Duodenal mucosa (tissue), 2 donors: Measurements from ENCODE around the gene ELMO1.

Experiments
- H3K27ac ChIP-seq: one replicate; pipeline ENCODE4 v1.7.0; 2013; ENCODE audit warnings: low read depth, low read length
- H3K27me3 ChIP-seq, 2 donors: one replicate each; pipeline ENCODE4 v1.7.0; 2013; ENCODE audit warnings: low read length in 2 of 2, control low read depth in 1 of 2; ENCODE audit not compliant: insufficient read depth in 2 of 2, control insufficient read depth in 1 of 2
- H3K36me3 ChIP-seq, 2 donors: one replicate each; pipeline ENCODE4 v1.7.0; 2013; ENCODE audit warnings: low read length in 2 of 2, control low read depth in 1 of 2; ENCODE audit not compliant: insufficient read depth in 2 of 2, control insufficient read depth in 1 of 2
- H3K4me1 ChIP-seq, 2 donors: one replicate each; pipeline ENCODE4 v1.7.0; 2013; ENCODE audit warnings: low read length in 2 of 2, control low read depth in 1 of 2; ENCODE audit not compliant: insufficient read depth in 2 of 2, control insufficient read depth in 1 of 2
- H3K4me3 ChIP-seq, 2 donors: one replicate each; pipeline ENCODE4 v1.7.0; 2013; ENCODE audit warnings: low read length in 2 of 2, low read depth in 1 of 2
- H3K9ac ChIP-seq, 2 donors: one replicate each; pipeline ENCODE4 v1.7.0; 2013; ENCODE audit warnings: low read length in 2 of 2, low read depth in 1 of 2
- H3K9me3 ChIP-seq, 2 donors: one replicate each; pipeline ENCODE4 v1.7.0; 2013; ENCODE audit warnings: low read length in 2 of 2, control low read depth in 1 of 2; ENCODE audit not compliant: control insufficient read depth in 1 of 2

ELMO1 gene

DNA sequence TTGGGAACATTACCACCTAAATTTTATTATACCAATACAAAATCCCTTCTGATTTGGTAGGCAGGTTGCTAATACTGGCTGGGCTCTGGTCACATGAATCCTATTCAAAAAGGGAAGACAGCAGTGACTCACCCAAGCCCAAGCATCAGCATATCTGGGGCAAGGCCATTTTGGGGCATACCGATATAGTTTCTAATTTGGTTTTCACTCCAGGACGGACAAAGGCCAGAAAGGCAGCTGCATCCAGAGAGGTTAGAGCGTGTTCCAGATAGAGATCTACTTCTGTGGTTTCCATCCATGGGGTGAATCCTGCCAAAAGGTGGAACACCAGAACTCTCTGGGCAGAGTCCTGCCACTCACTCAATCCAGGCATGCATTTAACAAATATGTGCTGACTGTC lies 335.8 kb downstream of the ELMO1 start:
- H3K4me3 ChIP-seq = no peak overlapping the region
- no peak overlapping the region for H3K9ac ChIP-seq
- H3K4me1 ChIP-seq = peaks cover 0 to 6% of the 10 kb centered on the region in 2 donors
- H3K36me3 ChIP-seq = no peaks in the 10 kb centered on the region
- H3K9me3 ChIP-seq = no peaks in the 10 kb centered on the region
- H3K27me3 ChIP-seq = no peaks in the 10 kb centered on the region
- H3K27ac ChIP-seq = no peak overlapping the region

DNA sequence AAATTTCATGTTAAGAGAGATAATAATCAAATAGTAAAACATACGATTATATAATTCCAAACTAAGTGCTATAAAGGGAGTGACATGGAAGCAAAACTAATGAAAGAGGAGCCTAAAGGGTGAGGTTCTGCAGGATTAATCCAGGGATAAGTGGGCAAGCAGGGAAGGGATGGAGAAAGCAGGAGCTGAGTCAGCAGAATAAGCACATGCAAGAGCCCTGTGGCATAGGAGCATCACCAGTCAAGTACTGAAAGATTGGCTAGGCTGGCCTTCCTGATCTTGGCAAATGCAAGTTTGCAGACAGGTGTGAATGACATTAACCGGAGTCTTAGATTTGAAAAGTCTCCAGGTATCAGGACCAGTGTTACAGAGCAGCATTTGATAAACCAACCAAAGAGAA lies 336.4 kb downstream of the ELMO1 start:
- Histone ChIP-seq H3K27ac (no peak overlapping the region), H3K4me3 (no peak overlapping the region), H3K27me3 (no peaks in the 10 kb centered on the region), H3K36me3 (no peaks in the 10 kb centered on the region), H3K9ac (no peak overlapping the region), H3K4me1 (peaks cover 0 to 6% of the 10 kb centered on the region in 2 donors), H3K9me3 (no peaks in the 10 kb centered on the region)

DNA sequence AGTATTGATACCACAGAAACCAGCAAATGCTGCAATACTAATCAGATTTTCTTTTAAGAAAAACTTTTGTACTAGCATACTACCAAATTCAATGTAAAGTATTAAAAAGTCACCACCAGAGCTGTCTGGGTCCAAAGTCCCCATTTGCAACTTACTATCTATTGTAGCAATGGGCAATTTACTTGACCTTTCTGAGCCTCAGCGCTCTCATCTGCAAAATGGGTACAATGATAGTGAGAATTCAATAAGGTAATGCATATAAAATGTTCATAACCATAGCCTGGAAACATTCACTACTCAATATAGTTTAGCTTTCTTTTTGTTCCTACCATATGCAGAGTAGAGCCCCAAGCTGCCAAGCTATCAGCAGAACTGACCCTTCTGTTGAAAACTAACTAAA lies 337.2 kb downstream of the ELMO1 start:
- Histone ChIP-seq H3K27me3 (no peaks in the 10 kb centered on the region), H3K36me3 (no peaks in the 10 kb centered on the region), H3K4me3 (no peak overlapping the region), H3K4me1 (peaks cover 0 to 6% of the 10 kb centered on the region in 2 donors), H3K9me3 (no peaks in the 10 kb centered on the region), H3K27ac (no peak overlapping the region), H3K9ac (no peak overlapping the region)

DNA sequence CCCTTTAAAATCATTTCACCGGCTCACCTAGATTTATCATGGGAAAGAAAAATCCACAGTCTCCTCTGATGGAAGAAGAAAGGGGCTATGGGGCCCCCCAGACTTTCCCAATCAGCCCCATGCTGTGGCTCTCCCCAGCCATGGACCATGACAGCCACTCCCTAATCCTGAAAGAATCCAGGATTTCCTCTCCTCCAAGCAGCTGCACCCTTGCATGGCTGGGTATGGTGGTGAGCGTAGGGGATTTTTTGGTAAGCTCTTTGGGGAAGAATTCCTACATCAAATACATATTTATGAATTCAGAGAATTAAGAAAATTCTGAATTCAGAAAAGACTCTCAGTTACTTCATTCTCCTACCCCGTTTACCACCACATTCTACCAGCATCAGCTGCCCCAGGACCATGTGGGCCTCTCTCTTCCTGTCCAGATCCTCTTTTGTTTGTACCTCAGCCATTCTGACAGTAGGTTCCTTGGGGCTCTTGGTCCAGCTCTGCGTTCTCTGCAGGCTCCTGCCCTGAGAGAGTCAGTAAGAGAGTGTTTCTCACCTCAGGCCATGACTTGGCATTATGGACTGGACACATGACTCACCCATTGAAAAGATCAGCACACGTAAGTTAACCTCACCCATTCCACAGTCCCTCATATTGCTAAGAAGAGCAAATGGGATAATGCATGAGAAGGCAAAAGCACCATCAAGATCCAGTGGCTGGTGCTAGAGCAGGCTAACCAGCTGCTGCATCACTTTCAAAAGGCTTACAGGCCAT lies 337.8 kb downstream of the ELMO1 start:
- Histone ChIP-seq H3K9ac (no peak overlapping the region), H3K27me3 (no peaks in the 10 kb centered on the region), H3K27ac (no peak overlapping the region), H3K9me3 (no peaks in the 10 kb centered on the region), H3K4me3 (no peak overlapping the region), H3K36me3 (no peaks in the 10 kb centered on the region), H3K4me1 (peaks cover 0 to 6% of the 10 kb centered on the region in 2 donors)

DNA sequence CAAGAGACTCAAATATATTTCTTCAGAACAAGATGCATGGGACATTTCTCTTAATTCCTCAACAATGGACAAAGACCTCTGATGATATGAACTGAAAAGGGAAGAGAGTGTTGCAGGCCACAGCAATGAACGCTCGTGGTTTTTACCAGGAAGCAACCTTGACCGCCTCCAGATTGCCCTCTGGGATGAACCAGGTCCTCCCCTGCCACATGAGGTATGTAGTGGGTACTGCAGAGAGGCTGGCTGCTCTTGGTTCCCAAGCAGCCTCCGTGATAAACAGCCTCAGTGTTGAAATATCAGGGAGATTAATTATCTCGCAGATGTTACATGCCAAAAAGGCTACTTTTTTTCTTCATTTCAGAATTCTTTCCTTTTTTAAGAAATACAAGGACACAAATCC lies 338.8 kb downstream of the ELMO1 start:
- no peak overlapping the region for H3K9ac ChIP-seq
- H3K9me3 ChIP-seq = no peaks in the 10 kb centered on the region
- peaks cover 0 to 6% of the 10 kb centered on the region in 2 donors for H3K4me1 ChIP-seq
- H3K36me3 ChIP-seq = no peaks in the 10 kb centered on the region
- no peak overlapping the region for H3K4me3 ChIP-seq
- H3K27ac ChIP-seq = no peak overlapping the region
- no peaks in the 10 kb centered on the region for H3K27me3 ChIP-seq

DNA sequence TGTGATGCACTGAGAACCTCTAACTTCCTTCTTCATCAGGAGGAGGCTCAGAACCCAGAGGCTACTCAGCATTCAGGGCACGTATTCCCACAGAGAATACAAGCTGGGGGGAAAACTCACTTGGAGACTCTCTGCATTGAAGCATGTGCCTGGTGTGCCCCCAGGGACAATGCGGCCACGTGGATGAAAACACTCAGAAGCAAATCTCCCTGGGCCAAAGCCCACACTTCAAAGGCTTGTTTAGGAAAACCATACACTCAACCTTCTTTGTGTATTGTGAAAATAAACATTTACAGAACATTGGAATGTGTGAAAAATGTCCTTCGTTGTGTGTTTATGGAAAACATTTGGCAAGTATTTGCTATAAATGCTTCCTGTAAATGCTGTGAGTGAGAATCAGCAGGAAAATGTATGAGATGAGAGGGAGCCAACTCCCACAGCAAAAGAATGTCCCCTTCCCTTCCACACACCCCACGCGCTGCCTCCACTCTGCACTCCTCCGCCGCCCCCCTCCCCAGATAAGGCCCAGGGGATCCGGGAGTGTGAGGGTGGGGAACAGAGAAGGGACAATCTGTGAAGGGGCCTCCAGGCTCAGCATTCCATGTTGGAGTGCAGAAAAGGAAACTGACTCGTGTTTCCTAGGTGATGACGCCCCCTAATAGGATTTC lies 339.5 kb downstream of the ELMO1 start:
- H3K36me3 ChIP-seq = no peaks in the 10 kb centered on the region
- H3K27ac ChIP-seq = no peak overlapping the region
- no peaks in the 10 kb centered on the region for H3K9me3 ChIP-seq
- H3K4me3 ChIP-seq = no peak overlapping the region
- no peak overlapping the region for H3K9ac ChIP-seq
- H3K27me3 ChIP-seq = no peaks in the 10 kb centered on the region
- peaks cover 0 to 6% of the 10 kb centered on the region in 2 donors for H3K4me1 ChIP-seq

DNA sequence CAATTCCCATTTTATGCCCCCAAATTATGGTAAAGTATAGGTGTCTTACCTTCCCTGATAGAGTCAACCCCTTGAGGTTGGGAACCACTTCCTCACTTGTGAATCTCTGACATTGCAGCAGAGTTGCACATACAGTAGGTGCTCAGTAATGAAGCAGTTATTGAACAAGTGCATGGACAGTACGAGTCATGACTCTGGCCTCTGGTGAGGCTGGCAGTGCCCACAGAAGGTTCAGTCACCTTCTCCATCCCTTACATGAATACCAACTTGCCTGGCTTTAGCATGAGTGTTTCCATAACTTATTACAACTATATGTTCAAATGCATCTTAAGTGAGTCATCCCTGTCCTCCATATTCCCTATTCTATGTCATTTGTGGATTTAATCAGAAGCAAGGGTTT lies 340.0 kb downstream of the ELMO1 start:
- Histone ChIP-seq H3K4me1 (peaks cover 0 to 6% of the 10 kb centered on the region in 2 donors), H3K27ac (no peak overlapping the region), H3K4me3 (no peak overlapping the region), H3K9ac (no peak overlapping the region), H3K9me3 (no peaks in the 10 kb centered on the region), H3K36me3 (no peaks in the 10 kb centered on the region), H3K27me3 (no peaks in the 10 kb centered on the region)

DNA sequence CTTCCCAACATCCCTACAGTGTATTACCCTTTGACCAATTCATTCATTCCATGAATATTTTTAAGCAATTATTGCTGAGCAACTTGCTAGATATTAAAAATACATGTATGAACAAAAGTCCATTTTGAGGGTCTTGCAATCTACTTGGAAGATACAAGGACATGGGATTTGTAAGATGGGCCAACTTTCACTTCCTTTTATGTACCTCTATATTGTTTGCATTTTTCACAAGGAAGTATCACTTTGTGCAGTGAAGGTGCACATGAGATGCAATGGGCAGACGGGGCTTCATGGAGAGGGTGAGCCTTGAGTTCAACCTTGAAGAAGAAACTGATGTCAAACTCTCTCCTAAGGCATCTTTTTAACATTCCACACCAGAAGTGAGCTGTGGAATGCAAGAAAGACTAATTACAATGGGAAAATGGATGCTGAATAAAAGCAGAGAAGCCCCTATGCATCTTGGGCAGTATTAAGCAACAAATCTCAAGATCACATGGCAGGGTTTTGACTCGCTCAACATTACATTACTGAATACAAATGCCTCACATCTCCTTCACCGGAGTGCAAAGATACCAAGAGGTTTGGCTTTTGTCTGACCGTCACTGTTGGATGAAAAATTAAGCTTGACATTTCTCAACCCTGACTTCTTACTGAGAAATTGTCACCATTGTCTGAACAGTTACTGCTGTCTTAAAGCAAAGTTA lies 341.5 kb downstream of the ELMO1 start:
- Histone ChIP-seq H3K27me3 (no peaks in the 10 kb centered on the region), H3K36me3 (no peaks in the 10 kb centered on the region), H3K4me3 (no peak overlapping the region), H3K4me1 (peaks cover 0 to 6% of the 10 kb centered on the region in 2 donors), H3K9me3 (no peaks in the 10 kb centered on the region), H3K27ac (no peak overlapping the region), H3K9ac (no peak overlapping the region)

DNA sequence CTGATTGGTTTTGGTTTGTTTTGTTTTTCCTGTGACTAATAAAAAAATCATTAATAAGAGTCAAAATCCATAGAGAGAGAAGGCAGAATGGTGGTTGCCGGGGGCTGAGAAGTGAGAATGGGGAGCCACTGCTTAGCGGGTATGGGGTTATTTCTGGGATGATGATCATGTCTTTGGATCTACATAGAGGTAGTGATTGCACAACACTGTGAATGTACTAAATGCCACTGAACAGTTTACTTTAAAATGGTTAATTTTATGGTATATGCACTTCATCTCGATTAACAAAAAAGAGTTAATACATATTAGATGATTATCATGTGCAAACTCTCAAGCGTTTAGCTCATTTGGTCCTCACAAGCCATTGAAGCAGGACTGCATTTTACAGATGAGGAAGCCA lies 342.9 kb downstream of the ELMO1 start:
- Histone ChIP-seq H3K4me1 (peaks cover 0 to 8% of the 10 kb centered on the region in 2 donors), H3K27ac (no peak overlapping the region), H3K36me3 (no peaks in the 10 kb centered on the region), H3K27me3 (no peaks in the 10 kb centered on the region), H3K9me3 (no peaks in the 10 kb centered on the region), H3K4me3 (no peak overlapping the region), H3K9ac (no peak overlapping the region)

DNA sequence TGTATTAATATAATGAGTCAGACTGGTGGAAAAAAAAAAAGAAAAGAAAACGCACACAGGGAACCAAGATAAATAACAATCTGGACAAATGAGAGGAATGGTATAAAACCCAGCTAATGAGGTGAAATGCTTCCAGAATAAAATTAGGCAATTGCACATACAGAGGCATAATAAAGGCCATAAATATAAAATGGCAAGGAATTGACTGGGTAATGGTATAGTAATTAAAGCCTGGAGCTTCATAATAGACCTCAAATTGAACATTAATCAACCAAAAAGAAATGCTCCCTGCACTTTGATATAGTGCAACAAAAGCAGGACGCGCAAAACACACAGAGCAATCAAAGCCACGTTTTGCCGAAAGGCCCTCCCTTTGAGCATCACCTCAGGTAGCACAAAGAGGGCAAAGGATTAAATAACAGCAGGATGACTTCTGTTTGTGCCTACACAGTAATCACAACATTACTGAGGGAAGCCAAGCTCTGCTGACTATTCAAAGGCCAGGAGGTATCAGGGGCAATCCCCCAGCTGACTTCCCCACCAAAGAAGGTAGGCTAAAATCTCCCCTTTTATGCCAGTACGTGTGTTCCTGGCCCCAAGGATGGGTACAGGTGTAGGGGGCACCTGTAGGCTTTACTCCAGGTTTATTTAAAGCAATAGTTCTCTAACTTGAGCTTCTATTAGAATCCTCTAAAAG lies 343.7 kb downstream of the ELMO1 start:
- Histone ChIP-seq H3K27me3 (no peaks in the 10 kb centered on the region), H3K9ac (no peak overlapping the region), H3K36me3 (no peaks in the 10 kb centered on the region), H3K27ac (no peak overlapping the region), H3K9me3 (no peaks in the 10 kb centered on the region), H3K4me1 (peaks cover 0 to 9% of the 10 kb centered on the region in 2 donors), H3K4me3 (no peak overlapping the region)
